Activated T-cell treated with anti-CD3 and anti-CD28 coated beads, Interleukin-2, amount 50 U/mL, for 72 hours (primary cell): ENCODE data around the gene DSP. TPM values are rescaled to one million over a fixed set of nuclear protein-coding genes. Genes with fewer than 3 reads are reported as not detected.
A peak's percentile ranks its signal among the peaks of the same experiment; 100 is the strongest.

Experiments
- ATAC-seq, 2 donors: fragments of 150-1000 bp; cut with Tn5 transposase; replicated peaks in 1 of 2; 2 replicates each; pipeline ENCODE4 v1.10.0; 2021; ENCODE audit warnings: moderate library complexity in 2 of 2, mild to moderate bottlenecking in 1 of 2
- DNase-seq, 2 donors: peaks; one replicate each; pipeline ENCODE4 v3.0.0; 2021 to 2022; ENCODE audit warnings: mixed read lengths in 1 of 2
- H3K27ac Mint-ChIP-seq: one replicate; pipeline ENCODE4 v1.8.0; 2022; ENCODE audit warnings: mild to moderate bottlenecking, moderate library complexity, mixed read lengths
- H3K27me3 Mint-ChIP-seq: one replicate; pipeline ENCODE4 v1.8.0; 2022; ENCODE audit warnings: low read depth, mixed read lengths
- H3K36me3 Mint-ChIP-seq, 2 donors: one replicate each; pipeline ENCODE4 v1.8.0; 2022; ENCODE audit warnings: mixed read lengths in 2 of 2, mild to moderate bottlenecking in 1 of 2; ENCODE audit not compliant: insufficient read depth in 2 of 2
- H3K4me1 Mint-ChIP-seq: one replicate; pipeline ENCODE4 v1.8.0; 2022; ENCODE audit warnings: low read depth, mixed read lengths
- H3K4me3 Mint-ChIP-seq, 2 donors: one replicate each; pipeline ENCODE4 v1.8.0; 2022; ENCODE audit warnings: mild to moderate bottlenecking in 2 of 2, mixed read lengths in 2 of 2, moderate library complexity in 2 of 2
- H3K9me3 Mint-ChIP-seq, 2 donors: one replicate each; pipeline ENCODE4 v1.8.0; 2022; ENCODE audit warnings: mixed read lengths in 2 of 2
- total RNA-seq, 2 donors: library from RNA; stranded (reverse); gene quantifications; one replicate each; pipeline ENCODE4 v1.2.3, GENCODE V29; 2022

The DSP gene
- total RNA-seq, 2 donors from 2014 or later, result 0.32 to 0.48 TPM

- Mint-ChIP-seq H3K4me1 (peaks cover 7% of the 10 kb centered on the region), H3K36me3 (peaks cover 0 to 5% of the 10 kb centered on the region in 2 donors), H3K27ac (no peak overlapping the region), H3K4me3 (peak overlapping the region; percentile 91 to 93), H3K9me3 (no peaks in the 10 kb centered on the region), H3K27me3 (peaks cover 70% of the 10 kb centered on the region)
- ATAC-seq, result no peak
- DNase-seq, result no peak
These were observed 1.6 kb downstream of the DSP start for GRCh38 chr6:7542874-7543624.

DNA sequence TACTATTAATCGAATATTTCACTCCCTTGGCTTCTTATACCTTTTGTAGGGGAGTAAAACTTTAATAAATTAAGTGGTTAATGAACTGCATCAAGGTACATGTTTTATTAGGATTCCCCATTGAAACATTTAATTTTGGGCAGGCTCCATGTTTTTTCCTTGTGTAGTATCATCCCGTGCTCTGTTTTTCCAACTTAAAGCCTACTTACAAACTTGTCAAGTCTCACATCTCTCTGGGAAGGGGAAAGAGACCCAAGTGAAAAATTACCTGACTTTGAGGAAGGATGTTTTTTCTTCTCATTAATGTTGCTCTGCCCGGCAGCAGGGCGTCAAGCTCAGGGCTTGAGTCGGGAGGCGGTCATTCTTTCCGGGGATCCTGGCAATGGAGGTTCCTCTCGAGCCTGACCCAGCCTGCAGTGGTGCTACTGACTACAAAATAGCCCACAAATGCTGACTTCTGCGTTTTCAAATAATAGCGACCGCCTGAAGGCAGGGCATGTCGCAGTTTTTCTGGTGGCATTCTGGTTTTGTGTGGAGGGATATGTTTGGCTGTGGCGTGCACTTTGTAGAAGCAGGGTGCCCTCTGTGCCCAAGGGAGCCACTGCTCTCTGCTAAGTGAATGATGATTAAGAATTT lies 2.4 kb downstream of the DSP start:
- Mint-ChIP-seq H3K27me3 (peaks cover 69% of the 10 kb centered on the region), H3K36me3 (peaks cover 0 to 2% of the 10 kb centered on the region in 2 donors), H3K4me3 (peak overlapping the region in 1 of 2 donors; percentile 49), H3K4me1 (peaks cover 7% of the 10 kb centered on the region), H3K9me3 (no peaks in the 10 kb centered on the region), H3K27ac (no peak overlapping the region)
- DNase-seq (no peak), ATAC-seq (no peak)

GRCh38 chr6:7544597-7544996 lies 3.1 kb downstream of the DSP start:
- no peak overlapping the region for H3K4me3 Mint-ChIP-seq
- no peak for ATAC-seq
- peaks cover 7% of the 10 kb centered on the region for H3K4me1 Mint-ChIP-seq
- H3K27ac Mint-ChIP-seq, result no peak overlapping the region
- DNase-seq, result no peak
- peaks cover 0 to 2% of the 10 kb centered on the region in 2 donors for H3K36me3 Mint-ChIP-seq
- peaks cover 67% of the 10 kb centered on the region for H3K27me3 Mint-ChIP-seq
- no peaks in the 10 kb centered on the region for H3K9me3 Mint-ChIP-seq

- Mint-ChIP-seq H3K27me3 (peaks cover 58% of the 10 kb centered on the region), H3K4me3 (no peak overlapping the region), H3K27ac (no peak overlapping the region), H3K36me3 (peaks cover 0 to 2% of the 10 kb centered on the region in 2 donors), H3K4me1 (peaks cover 7% of the 10 kb centered on the region), H3K9me3 (no peaks in the 10 kb centered on the region)
- DNase-seq (no peak), ATAC-seq (no peak)
These were observed 4.0 kb downstream of the DSP start for GRCh38 chr6:7545316-7546019.

DNA sequence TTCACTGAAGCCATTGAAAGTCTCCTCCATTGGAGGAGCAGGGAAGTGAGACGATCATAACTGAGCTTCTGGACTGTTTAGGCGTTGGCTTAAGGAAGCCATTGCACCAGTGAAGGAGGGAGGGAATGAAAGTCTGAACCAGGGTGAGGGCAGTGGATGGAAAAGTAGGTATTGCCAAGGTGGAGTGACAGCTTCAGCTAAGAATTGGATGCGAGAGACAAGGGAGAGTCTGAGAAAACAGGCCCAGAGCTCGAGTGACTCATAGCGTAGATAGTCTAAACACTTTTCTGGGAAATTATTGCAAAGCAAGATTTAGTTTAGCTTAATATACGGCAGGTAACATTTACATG lies 4.5 kb downstream of the DSP start:
- peaks cover 53% of the 10 kb centered on the region for H3K27me3 Mint-ChIP-seq
- no peak for DNase-seq
- no peak for ATAC-seq
- no peak overlapping the region for H3K4me3 Mint-ChIP-seq
- peaks cover 1% of the 10 kb centered on the region for H3K4me1 Mint-ChIP-seq
- no peaks in the 10 kb centered on the region for H3K9me3 Mint-ChIP-seq
- H3K27ac Mint-ChIP-seq, result no peak overlapping the region
- peaks cover 0 to 2% of the 10 kb centered on the region in 2 donors for H3K36me3 Mint-ChIP-seq

DNA sequence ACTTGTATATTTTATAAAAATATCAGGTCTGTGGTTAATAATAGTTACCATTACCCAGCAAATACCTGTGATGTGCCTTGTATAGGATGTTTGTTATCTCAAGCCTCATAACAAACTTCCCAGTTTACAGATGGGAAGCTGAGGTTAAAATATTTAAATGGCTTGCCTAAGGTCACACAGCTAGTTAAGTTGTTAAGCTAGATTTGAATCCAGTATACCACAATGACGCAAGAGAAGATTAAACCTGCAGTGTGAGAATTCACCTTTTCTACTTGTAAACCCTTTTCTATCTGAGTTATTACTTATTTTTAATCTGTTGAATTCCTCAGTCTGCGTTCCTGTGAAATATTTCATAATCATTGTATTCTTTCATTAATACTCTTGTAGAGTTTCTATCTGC lies 4.9 kb downstream of the DSP start:
- Mint-ChIP-seq H3K9me3 (no peaks in the 10 kb centered on the region), H3K4me3 (no peak overlapping the region), H3K27ac (no peak overlapping the region), H3K27me3 (peaks cover 52% of the 10 kb centered on the region), H3K36me3 (peaks cover 0 to 2% of the 10 kb centered on the region in 2 donors), H3K4me1 (no peaks in the 10 kb centered on the region)
- ATAC-seq (no peak), DNase-seq (no peak)

DNA sequence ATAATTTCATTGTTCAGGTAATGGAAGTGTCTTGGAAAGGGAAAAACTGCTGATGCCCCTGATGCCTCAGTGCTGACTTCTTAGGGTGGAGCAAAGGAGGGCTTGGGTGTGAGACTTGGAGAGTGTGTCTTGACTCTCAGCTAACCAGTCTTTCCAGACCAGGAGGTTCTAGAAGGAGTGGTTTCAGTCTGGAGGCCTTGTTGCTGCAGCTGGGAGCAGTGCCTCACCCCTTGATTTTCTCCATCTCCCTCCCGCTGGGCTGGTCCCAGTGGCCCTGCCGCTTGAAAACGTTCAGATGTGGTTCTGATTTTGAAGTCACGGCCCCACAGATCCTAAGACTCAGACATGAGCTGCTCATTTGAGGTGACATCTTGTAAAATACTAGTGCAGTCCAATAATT lies 5.4 kb downstream of the DSP start:
- DNase-seq (no peak), ATAC-seq (no peak)
- Mint-ChIP-seq H3K4me1 (no peaks in the 10 kb centered on the region), H3K4me3 (no peak overlapping the region), H3K36me3 (no peaks in the 10 kb centered on the region), H3K27ac (no peak overlapping the region), H3K9me3 (no peaks in the 10 kb centered on the region), H3K27me3 (peaks cover 52% of the 10 kb centered on the region)

GRCh38 chr6:7547315-7547714 lies 5.8 kb downstream of the DSP start:
- Mint-ChIP-seq H3K9me3 (no peaks in the 10 kb centered on the region), H3K27ac (no peak overlapping the region), H3K27me3 (peaks cover 52% of the 10 kb centered on the region), H3K4me3 (no peak overlapping the region), H3K36me3 (no peaks in the 10 kb centered on the region), H3K4me1 (no peaks in the 10 kb centered on the region)
- DNase-seq (no peak), ATAC-seq (no peak)

- no peaks in the 10 kb centered on the region for H3K36me3 Mint-ChIP-seq
- ATAC-seq (no peak), DNase-seq (no peak)
- H3K4me1 Mint-ChIP-seq, result no peaks in the 10 kb centered on the region
- H3K9me3 Mint-ChIP-seq, result no peaks in the 10 kb centered on the region
- no peak overlapping the region for H3K27ac Mint-ChIP-seq
- peaks cover 42% of the 10 kb centered on the region for H3K27me3 Mint-ChIP-seq
- H3K4me3 Mint-ChIP-seq, result no peak overlapping the region
These were observed 8.9 kb downstream of the DSP start for GRCh38 chr6:7550433-7550801.

GRCh38 chr6:7554533-7555275 lies 13.2 kb downstream of the DSP start:
- Mint-ChIP-seq H3K36me3 (no peaks in the 10 kb centered on the region), H3K27ac (no peak overlapping the region)

DNA sequence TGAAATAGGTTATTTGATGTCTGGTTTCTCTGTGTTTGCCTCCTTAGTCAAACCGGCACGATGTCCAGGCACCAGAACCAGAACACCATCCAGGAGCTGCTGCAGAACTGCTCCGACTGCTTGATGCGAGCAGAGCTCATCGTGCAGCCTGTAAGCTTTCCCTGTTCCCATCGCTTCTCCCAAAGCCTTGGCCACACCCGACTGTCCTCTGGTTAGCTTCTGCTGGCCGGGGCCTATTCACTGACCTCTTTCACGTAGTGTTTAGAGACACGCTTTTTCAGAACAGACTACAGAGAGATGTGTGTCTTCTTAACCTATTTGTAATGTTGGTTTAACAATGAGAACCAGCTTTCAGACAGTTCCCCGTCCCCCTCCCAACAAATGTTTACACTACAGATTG lies 14.2 kb downstream of the DSP start:
- Mint-ChIP-seq H3K27ac (no peak overlapping the region), H3K27me3 (peaks cover 39% of the 10 kb centered on the region), H3K9me3 (no peaks in the 10 kb centered on the region), H3K36me3 (no peaks in the 10 kb centered on the region), H3K4me1 (no peaks in the 10 kb centered on the region), H3K4me3 (no peak overlapping the region)
- DNase-seq (no peak), ATAC-seq (no peak)

More at GRCh38 chr6:7554533-7555275, 13.2 kb downstream of the DSP start:
- ATAC-seq (no peak), DNase-seq (no peak)
- Mint-ChIP-seq H3K9me3 (no peaks in the 10 kb centered on the region), H3K4me1 (no peaks in the 10 kb centered on the region), H3K4me3 (no peak overlapping the region), H3K27me3 (peaks cover 30% of the 10 kb centered on the region)

- no peak overlapping the region for H3K4me3 Mint-ChIP-seq
- H3K27me3 Mint-ChIP-seq, result peaks cover 46% of the 10 kb centered on the region
- H3K27ac Mint-ChIP-seq, result no peak overlapping the region
- no peaks in the 10 kb centered on the region for H3K4me1 Mint-ChIP-seq
- DNase-seq, result no peak
- H3K9me3 Mint-ChIP-seq, result no peaks in the 10 kb centered on the region
- ATAC-seq, result no peak
- no peaks in the 10 kb centered on the region for H3K36me3 Mint-ChIP-seq
These were observed 15.1 kb downstream of the DSP start for GRCh38 chr6:7556394-7557106.
